Activated T-cell treated with anti-CD3 and anti-CD28 coated beads for 24 hours (primary cell): Measurements from ENCODE around the gene MTAP.

ENCODE experiments used
- DNase-seq: peaks from one replicate; pipeline ENCODE4 v3.0.0-alpha.2; 2020; ENCODE audit warnings: low read depth

The MTAP gene

DNA sequence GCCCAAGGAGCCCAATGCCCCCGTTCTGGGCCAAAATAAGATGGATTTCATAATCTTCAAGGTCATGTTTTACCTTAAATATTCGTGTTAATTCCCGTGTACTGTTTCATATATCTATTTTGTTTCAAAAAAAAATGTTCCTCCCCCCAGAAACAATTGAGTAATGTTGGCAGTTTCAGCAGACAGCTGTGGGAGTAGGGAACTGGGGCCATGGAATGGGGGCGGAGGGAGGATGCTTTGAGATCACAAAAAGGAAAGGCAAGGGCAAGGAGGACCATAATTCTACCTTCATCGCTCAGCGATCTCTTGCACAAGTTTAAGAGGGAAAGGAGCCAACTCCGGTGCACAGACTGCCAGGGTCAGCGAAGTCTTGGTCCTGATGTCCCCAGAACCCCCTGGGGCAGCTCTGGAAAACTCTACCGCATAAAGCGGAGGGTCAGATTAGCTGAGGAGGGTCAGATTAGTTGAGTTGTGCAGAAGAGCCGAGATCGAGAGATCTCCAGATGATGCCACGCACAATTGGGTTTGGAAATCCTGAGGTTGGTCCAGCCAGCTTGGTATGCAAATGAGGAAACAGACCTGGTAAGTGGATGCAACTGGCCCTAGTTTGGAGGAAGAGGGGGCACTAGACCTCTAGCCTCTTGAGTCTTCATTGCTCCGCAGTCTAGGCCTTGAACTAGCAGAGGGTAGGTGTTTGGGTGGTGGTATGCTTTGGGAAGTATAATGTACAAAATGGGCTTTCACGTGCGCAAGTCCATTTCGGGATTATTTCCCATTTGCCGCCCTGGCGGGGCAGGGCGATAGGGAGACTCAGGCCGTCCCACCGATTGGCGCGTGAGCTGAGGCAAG is 167.7 kb downstream of the MTAP start:
- DNase-seq = no peak

GRCh38 chr9:21970800-21971640 is 168.6 kb downstream of the MTAP start:
- no peak for DNase-seq

GRCh38 chr9:21972361-21972760 is 169.9 kb downstream of the MTAP start:
- no peak for DNase-seq

DNA sequence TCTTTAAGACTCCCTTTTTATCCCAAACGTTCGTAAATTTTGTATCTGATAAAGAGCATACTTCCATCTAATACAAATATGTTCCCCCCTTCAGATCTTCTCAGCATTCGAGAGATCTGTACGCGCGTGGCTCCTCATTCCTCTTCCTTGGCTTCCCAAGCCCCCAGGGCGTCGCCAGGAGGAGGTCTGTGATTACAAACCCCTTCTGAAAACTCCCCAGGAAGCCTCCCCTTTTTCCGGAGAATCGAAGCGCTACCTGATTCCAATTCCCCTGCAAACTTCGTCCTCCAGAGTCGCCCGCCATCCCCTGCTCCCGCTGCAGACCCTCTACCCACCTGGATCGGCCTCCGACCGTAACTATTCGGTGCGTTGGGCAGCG is 171.9 kb downstream of the MTAP start:
- no peak for DNase-seq

DNA sequence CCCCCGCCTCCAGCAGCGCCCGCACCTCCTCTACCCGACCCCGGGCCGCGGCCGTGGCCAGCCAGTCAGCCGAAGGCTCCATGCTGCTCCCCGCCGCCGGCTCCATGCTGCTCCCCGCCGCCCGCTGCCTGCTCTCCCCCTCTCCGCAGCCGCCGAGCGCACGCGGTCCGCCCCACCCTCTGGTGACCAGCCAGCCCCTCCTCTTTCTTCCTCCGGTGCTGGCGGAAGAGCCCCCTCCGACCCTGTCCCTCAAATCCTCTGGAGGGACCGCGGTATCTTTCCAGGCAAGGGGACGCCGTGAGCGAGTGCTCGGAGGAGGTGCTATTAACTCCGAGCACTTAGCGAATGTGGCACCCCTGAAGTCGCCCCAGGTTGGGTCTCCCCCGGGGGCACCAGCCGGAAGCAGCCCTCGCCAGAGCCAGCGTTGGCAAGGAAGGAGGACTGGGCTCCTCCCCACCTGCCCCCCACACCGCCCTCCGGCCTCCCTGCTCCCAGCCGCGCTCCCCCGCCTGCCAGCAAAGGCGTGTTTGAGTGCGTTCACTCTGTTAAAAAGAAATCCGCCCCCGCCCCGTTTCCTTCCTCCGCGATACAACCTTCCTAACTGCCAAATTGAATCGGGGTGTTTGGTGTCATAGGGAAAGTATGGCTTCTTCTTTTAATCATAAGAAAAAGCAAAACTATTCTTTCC is 172.4 kb downstream of the MTAP start:
- no peak for DNase-seq

GRCh38 chr9:21976334-21976875 is 174.0 kb downstream of the MTAP start:
- no peak for DNase-seq

DNA sequence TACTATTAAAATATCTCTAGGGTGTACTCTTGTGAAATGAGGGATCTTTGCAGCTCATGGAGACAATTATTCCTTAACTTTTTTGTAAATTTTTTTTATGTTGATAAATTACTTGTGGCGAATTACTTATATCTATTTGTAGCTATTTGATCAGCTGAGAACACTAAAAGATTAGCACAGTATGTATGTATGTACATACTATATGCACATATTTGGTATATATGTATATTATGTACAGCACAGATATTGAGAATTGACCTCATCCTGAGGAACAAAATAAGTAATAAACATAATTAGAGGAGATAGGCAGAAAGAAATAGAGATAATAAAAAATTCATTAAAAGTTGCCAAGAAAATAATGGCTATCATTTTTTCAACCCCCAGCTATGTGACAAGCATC is 180.0 kb downstream of the MTAP start:
- DNase-seq = no peak

- no peak for DNase-seq
Measured at GRCh38 chr9:21982861-21983560, 180.6 kb downstream of the MTAP start.

GRCh38 chr9:21983561-21983935 is 181.1 kb downstream of the MTAP start:
- no peak for DNase-seq

- no peak for DNase-seq
Measured at GRCh38 chr9:21984101-21984500, 181.7 kb downstream of the MTAP start.

- no peak for DNase-seq
Measured at GRCh38 chr9:21985964-21986667, 183.7 kb downstream of the MTAP start.
